ENCODE measurements around the gene ITGA1. TPM values are rescaled to one million over a fixed set of nuclear protein-coding genes. Genes with fewer than 3 reads are reported as not detected.

Gene ITGA1
- total and polyA plus RNA-seq, 4 donors, result 17.8 to 152 (median 98.5) TPM

- Histone ChIP-seq H3K4me3 (ENCODE audit: low read length in 2 of 2) (peak overlapping the region; percentile 55 to 90), H3K27me3 (ENCODE audit: control insufficient read depth in 1 of 2, insufficient read depth in 2 of 2, low read length in 1 of 2) (no peaks in the 10 kb centered on the region), H3K9me3 (ENCODE audit: control insufficient read depth, low read length) (no peaks in the 10 kb centered on the region), H3K36me3 (ENCODE audit: control insufficient read depth in 1 of 2, insufficient read depth in 2 of 2, low read length in 1 of 2) (peaks cover 0 to 2% of the 10 kb centered on the region in 2 donors), H3K27ac (ENCODE audit: low read depth in 1 of 2, low read length in 2 of 2) (peak overlapping the region; percentile 58 to 81), H3K4me1 (ENCODE audit: control insufficient read depth in 1 of 2, insufficient read depth in 2 of 2, low read length in 2 of 2) (peaks cover 6% of the 10 kb centered on the region in 2 donors)
- intact Hi-C loops (cut with DNase I), result loop anchor here (5.0 to 10.0 kb wide), 2 partner anchors 37 to 94 kb away; no protein-coding TSS in a partner anchor
- ATAC-seq (ENCODE audit: low FRiP score) (peak; percentile 87), DNase-seq (peak; percentile 81 to 91)
- WGBS, 2 donors, result 1 to 3% methylated on average over 30 to 31 of the region's 31 CpGs
Measured at GRCh38 chr5:52800394-52801213, 12.9 kb downstream of the ITGA1 start.

- WGBS, 2 donors, result 7 to 12% methylated on average over 8 of the region's 8 CpGs
- H3K4me3 ChIP-seq (ENCODE audit: low read length in 2 of 2), result peak overlapping the region; percentile 55 to 90
- intact Hi-C loops (cut with DNase I), result loop anchor here (5.0 to 10.0 kb wide), 2 partner anchors 36 to 93 kb away; no protein-coding TSS in a partner anchor
Measured at GRCh38 chr5:52801329-52801728, 13.6 kb downstream of the ITGA1 start.

GRCh38 chr5:52802272-52802973 lies 14.7 kb downstream of the ITGA1 start:
- no peak for ATAC-seq (ENCODE audit: low FRiP score)
- no peak for DNase-seq
- WGBS, 2 donors, result 25 to 26% methylated on average over 2 of the region's 2 CpGs
- no peak overlapping the region for H3K27ac ChIP-seq (ENCODE audit: low read depth in 1 of 2, low read length in 2 of 2)
- peak overlapping the region; percentile 70 to 90 for H3K4me3 ChIP-seq (ENCODE audit: low read length in 2 of 2)
- intact Hi-C loops (cut with DNase I), result loop anchor here (5.0 to 10.0 kb wide), 2 partner anchors 35 to 92 kb away; no protein-coding TSS in a partner anchor
- H3K27me3 ChIP-seq (ENCODE audit: control insufficient read depth in 1 of 2, insufficient read depth in 2 of 2, low read length in 1 of 2), result no peaks in the 10 kb centered on the region
- H3K9me3 ChIP-seq (ENCODE audit: control insufficient read depth, low read length), result no peaks in the 10 kb centered on the region
- peaks cover 0 to 2% of the 10 kb centered on the region in 2 donors for H3K36me3 ChIP-seq (ENCODE audit: control insufficient read depth in 1 of 2, insufficient read depth in 2 of 2, low read length in 1 of 2)
- peaks cover 6 to 8% of the 10 kb centered on the region in 2 donors for H3K4me1 ChIP-seq (ENCODE audit: control insufficient read depth in 1 of 2, insufficient read depth in 2 of 2, low read length in 2 of 2)

More at GRCh38 chr5:52801329-52801728, 13.6 kb downstream of the ITGA1 start:
- Histone ChIP-seq H3K9me3 (ENCODE audit: control insufficient read depth, low read length) (no peaks in the 10 kb centered on the region), H3K4me1 (ENCODE audit: control insufficient read depth in 1 of 2, insufficient read depth in 2 of 2, low read length in 2 of 2) (peaks cover 6% of the 10 kb centered on the region in 2 donors), H3K27me3 (ENCODE audit: control insufficient read depth in 1 of 2, insufficient read depth in 2 of 2, low read length in 1 of 2) (no peaks in the 10 kb centered on the region), H3K36me3 (ENCODE audit: control insufficient read depth in 1 of 2, insufficient read depth in 2 of 2, low read length in 1 of 2) (peaks cover 0 to 2% of the 10 kb centered on the region in 2 donors), H3K27ac (ENCODE audit: low read depth in 1 of 2, low read length in 2 of 2) (peak overlapping the region; percentile 46 to 58)
- no peak for ATAC-seq (ENCODE audit: low FRiP score)
- no peak for DNase-seq

GRCh38 chr5:52802974-52803336 lies 15.2 kb downstream of the ITGA1 start:
- Histone ChIP-seq H3K27ac (ENCODE audit: low read depth in 1 of 2, low read length in 2 of 2) (peak overlapping the region in 1 of 2 donors; percentile 12), H3K27me3 (ENCODE audit: control insufficient read depth in 1 of 2, insufficient read depth in 2 of 2, low read length in 1 of 2) (no peaks in the 10 kb centered on the region), H3K4me3 (ENCODE audit: low read length in 2 of 2) (peak overlapping the region in 1 of 2 donors; percentile 41), H3K9me3 (ENCODE audit: control insufficient read depth, low read length) (no peaks in the 10 kb centered on the region), H3K36me3 (ENCODE audit: control insufficient read depth in 1 of 2, insufficient read depth in 2 of 2, low read length in 1 of 2) (peaks cover 0 to 2% of the 10 kb centered on the region in 2 donors), H3K4me1 (ENCODE audit: control insufficient read depth in 1 of 2, insufficient read depth in 2 of 2, low read length in 2 of 2) (peaks cover 6 to 11% of the 10 kb centered on the region in 2 donors)
- DNase-seq, result no peak
- 23 to 26% methylated on average over 6 of the region's 6 CpGs for WGBS, 2 donors
- no peak for ATAC-seq (ENCODE audit: low FRiP score)
- intact Hi-C loops (cut with DNase I), result loop anchor here (5.0 to 10.0 kb wide), 2 partner anchors 34 to 92 kb away; no protein-coding TSS in a partner anchor

GRCh38 chr5:52804387-52804791 lies 16.7 kb downstream of the ITGA1 start:
- no peaks in the 10 kb centered on the region for H3K9me3 ChIP-seq (ENCODE audit: control insufficient read depth, low read length)
- WGBS, 2 donors, result 8 to 17% methylated on average over 2 of the region's 2 CpGs
- H3K36me3 ChIP-seq (ENCODE audit: control insufficient read depth in 1 of 2, insufficient read depth in 2 of 2, low read length in 1 of 2), result peaks cover 0 to 2% of the 10 kb centered on the region in 2 donors
- no peaks in the 10 kb centered on the region for H3K27me3 ChIP-seq (ENCODE audit: control insufficient read depth in 1 of 2, insufficient read depth in 2 of 2, low read length in 1 of 2)
- peaks cover 2 to 12% of the 10 kb centered on the region in 2 donors for H3K4me1 ChIP-seq (ENCODE audit: control insufficient read depth in 1 of 2, insufficient read depth in 2 of 2, low read length in 2 of 2)
- intact Hi-C loops (cut with DNase I), result loop anchor here (5.0 to 10.0 kb wide), 2 partner anchors 33 to 90 kb away; no protein-coding TSS in a partner anchor
- ATAC-seq (ENCODE audit: low FRiP score) (no peak), DNase-seq (no peak)
- peak overlapping the region in 1 of 2 donors; percentile 6 for H3K4me3 ChIP-seq (ENCODE audit: low read length in 2 of 2)
- H3K27ac ChIP-seq (ENCODE audit: low read depth in 1 of 2, low read length in 2 of 2), result no peak overlapping the region

- Histone ChIP-seq H3K27me3 (ENCODE audit: control insufficient read depth in 1 of 2, insufficient read depth in 2 of 2, low read length in 1 of 2) (no peaks in the 10 kb centered on the region), H3K36me3 (ENCODE audit: control insufficient read depth in 1 of 2, insufficient read depth in 2 of 2, low read length in 1 of 2) (peaks cover 0 to 2% of the 10 kb centered on the region in 2 donors), H3K9me3 (ENCODE audit: control insufficient read depth, low read length) (no peaks in the 10 kb centered on the region), H3K4me1 (ENCODE audit: control insufficient read depth in 1 of 2, insufficient read depth in 2 of 2, low read length in 2 of 2) (peaks cover 4 to 16% of the 10 kb centered on the region in 2 donors), H3K27ac (ENCODE audit: low read depth in 1 of 2, low read length in 2 of 2) (peak overlapping the region; percentile 28), H3K4me3 (ENCODE audit: low read length in 2 of 2) (peak overlapping the region in 1 of 2 donors; percentile 26)
- intact Hi-C loops (cut with DNase I), result loop anchor here (5.0 to 10.0 kb wide), 2 partner anchors 32 to 90 kb away; no protein-coding TSS in a partner anchor
- no peak for DNase-seq
- 35 to 42% methylated on average over 2 of the region's 2 CpGs for WGBS, 2 donors
- ATAC-seq (ENCODE audit: low FRiP score), result no peak
Measured at GRCh38 chr5:52804981-52805380, 17.3 kb downstream of the ITGA1 start.

- Histone ChIP-seq H3K4me1 (ENCODE audit: control insufficient read depth in 1 of 2, insufficient read depth in 2 of 2, low read length in 2 of 2) (peaks cover 4 to 19% of the 10 kb centered on the region in 2 donors), H3K36me3 (ENCODE audit: control insufficient read depth in 1 of 2, insufficient read depth in 2 of 2, low read length in 1 of 2) (peaks cover 0 to 2% of the 10 kb centered on the region in 2 donors), H3K27me3 (ENCODE audit: control insufficient read depth in 1 of 2, insufficient read depth in 2 of 2, low read length in 1 of 2) (no peaks in the 10 kb centered on the region), H3K9me3 (ENCODE audit: control insufficient read depth, low read length) (no peaks in the 10 kb centered on the region), H3K27ac (ENCODE audit: low read depth in 1 of 2, low read length in 2 of 2) (no peak overlapping the region), H3K4me3 (ENCODE audit: low read length in 2 of 2) (no peak overlapping the region)
- intact Hi-C loops (cut with DNase I), result loop anchor here in 1 of 2 donors (10.0 kb wide), 1 partner anchor 89 kb away; no protein-coding TSS in a partner anchor
- ATAC-seq (ENCODE audit: low FRiP score) (no peak), DNase-seq (no peak)
- WGBS, 2 donors, result 83% methylated on average over 2 of the region's 2 CpGs
Measured at GRCh38 chr5:52805615-52806014, 17.9 kb downstream of the ITGA1 start.

- peaks cover 4 to 19% of the 10 kb centered on the region in 2 donors for H3K4me1 ChIP-seq (ENCODE audit: control insufficient read depth in 1 of 2, insufficient read depth in 2 of 2, low read length in 2 of 2)
- DNase-seq (no peak), ATAC-seq (ENCODE audit: low FRiP score) (no peak)
- H3K9me3 ChIP-seq (ENCODE audit: control insufficient read depth, low read length), result no peaks in the 10 kb centered on the region
- peak overlapping the region; percentile 28 to 36 for H3K27ac ChIP-seq (ENCODE audit: low read depth in 1 of 2, low read length in 2 of 2)
- H3K27me3 ChIP-seq (ENCODE audit: control insufficient read depth in 1 of 2, insufficient read depth in 2 of 2, low read length in 1 of 2), result no peaks in the 10 kb centered on the region
- H3K4me3 ChIP-seq (ENCODE audit: low read length in 2 of 2), result no peak overlapping the region
- intact Hi-C loops (cut with DNase I), result loop anchor here in 1 of 2 donors (10.0 kb wide), 1 partner anchor 88 kb away; no protein-coding TSS in a partner anchor
- H3K36me3 ChIP-seq (ENCODE audit: control insufficient read depth in 1 of 2, insufficient read depth in 2 of 2, low read length in 1 of 2), result no peaks in the 10 kb centered on the region
Measured at GRCh38 chr5:52807037-52807436, 19.3 kb downstream of the ITGA1 start.

Data from aorta (tissue), 5 donors.